Measurements from ENCODE around the gene TTC12.

DNA sequence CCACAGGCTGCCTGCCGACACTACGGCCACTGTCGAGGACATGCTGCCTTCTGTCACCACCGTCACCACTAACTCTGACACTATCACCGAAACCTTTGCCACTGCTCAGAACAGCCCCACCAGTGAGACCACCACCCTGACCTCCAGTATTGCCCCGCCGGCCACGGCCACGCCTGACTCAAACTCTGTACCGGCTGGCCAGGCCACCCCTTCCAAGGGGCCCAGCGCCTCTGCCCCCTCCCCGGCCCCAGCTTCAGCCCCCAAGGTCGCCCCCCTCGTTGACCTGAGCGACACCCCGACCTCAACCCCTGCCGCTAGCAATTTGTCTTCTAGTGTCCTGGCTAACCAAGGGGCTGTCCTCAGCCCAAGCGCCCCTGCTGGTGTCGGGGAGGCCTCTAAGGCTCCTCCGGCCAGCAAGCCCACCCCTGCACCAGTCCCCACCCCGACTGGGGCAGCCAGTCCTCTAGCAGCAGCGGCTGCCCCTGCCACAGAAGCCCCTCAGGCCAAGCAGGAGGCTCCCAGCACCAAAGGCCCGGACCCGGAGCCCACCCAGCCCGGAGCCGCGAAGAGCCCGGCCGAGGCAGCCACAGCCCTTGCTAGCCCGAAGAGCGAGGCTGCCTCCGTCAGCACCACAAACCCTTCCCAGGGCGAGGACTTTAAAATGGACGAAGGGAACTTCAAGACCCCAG is 41.3 kb upstream of the TTC12 start:
- TF ChIP-seq CTCF (optimal IDR thresholded peaks at IDR 0.05 in 1 of 3, IDR thresholded peaks at IDR 0.05 in 1 of 3, conservative IDR thresholded peaks at IDR 0.05 in 1 of 3; ENCODE audit: extremely low read depth in 1 of 3, insufficient read depth in 2 of 3, low read length in 3 of 3): no peak
- TF ChIP-seq EZH2 (IDR thresholded peaks at IDR 0.05; ENCODE audit: low read length): no peak

Data from keratinocyte (primary cell).